Embryonic facial prominence (tissue), 1 donor: ENCODE data around the gene PRICKLE3.
"Not testable (repeated sequence)": the region's sequence is repeated elsewhere in the genome, so short reads cannot be mapped to it uniquely, and the experiment has no call there.

ENCODE experiments used
- DNase-seq: peaks from one replicate; pipeline ENCODE4 v3.0.0-alpha.2; 2016; ENCODE audit errors: extremely low spot score

Gene PRICKLE3

GRCh38 chrX:49183701-49184281 lies 2.4 kb downstream of the PRICKLE3 start:
- no peak for DNase-seq

DNA sequence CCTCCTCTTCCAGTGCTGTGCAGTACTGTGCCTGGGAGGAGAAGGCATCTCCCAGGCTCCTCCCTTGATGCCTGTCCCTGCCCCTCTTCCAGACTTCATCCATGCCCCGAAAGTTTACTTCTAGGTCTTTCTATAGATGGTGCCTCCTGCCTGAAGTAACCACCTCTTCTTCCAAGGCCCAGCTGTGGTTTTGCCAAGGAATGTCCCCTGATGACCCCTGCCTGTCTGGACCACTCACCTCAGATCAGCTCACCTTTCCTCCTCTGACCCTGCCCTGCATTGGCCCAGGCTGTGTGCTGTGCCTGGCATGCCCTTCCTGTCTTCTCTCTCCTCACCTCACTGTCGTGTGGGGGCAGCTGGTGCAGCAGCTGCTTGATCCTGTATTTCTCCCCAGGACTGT lies 6.8 kb downstream of the PRICKLE3 start:
- DNase-seq: no peak

DNA sequence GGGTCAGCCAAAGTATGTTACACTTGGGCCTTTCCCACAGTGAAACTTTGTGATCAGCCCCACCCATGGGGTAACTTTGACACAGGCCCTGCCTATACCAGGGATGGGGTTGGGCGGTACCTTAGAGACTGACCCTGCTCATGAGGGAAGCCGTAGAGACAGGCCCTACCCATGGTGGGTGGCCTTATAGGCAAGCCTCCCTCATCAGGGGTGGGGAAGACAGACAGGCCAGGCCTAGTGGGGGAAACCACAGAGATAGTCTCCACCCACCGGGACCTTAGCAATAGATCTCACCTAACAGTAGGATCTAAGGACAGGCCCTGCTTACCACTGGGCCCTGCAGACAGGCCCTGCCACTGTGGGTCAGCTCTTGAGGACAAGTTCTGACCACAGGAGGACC lies 7.6 kb downstream of the PRICKLE3 start:
- no peak for DNase-seq

DNA sequence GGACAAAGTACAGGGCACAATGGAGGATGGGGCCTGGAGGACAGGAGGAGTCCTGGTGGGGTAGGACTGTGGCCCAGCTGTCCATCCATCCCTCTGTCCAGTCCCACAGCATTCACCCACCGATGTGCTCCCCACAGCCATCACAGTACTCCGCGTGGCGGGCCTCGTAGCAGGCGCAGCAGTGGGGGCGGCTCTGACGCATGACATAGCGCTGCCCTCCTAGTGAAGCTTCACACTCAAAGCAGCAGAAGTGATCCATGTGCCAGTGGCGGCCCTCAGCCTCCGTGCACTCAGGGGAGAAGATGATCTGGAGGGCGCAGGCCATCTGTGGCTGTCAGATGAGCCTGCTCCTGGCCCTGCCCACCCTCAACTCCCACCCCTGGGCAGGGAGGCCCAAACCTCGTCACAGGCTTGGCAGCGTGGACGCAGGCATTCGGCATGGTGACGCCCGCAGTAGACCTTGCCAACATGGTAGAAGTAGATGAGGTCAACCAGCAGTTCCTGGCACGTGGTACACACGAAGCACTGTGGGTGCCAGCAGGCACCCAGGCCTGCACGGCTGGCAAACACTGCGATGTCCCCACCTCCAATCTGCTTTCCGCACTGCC lies 8.2 kb downstream of the PRICKLE3 start:
- no peak for DNase-seq

DNA sequence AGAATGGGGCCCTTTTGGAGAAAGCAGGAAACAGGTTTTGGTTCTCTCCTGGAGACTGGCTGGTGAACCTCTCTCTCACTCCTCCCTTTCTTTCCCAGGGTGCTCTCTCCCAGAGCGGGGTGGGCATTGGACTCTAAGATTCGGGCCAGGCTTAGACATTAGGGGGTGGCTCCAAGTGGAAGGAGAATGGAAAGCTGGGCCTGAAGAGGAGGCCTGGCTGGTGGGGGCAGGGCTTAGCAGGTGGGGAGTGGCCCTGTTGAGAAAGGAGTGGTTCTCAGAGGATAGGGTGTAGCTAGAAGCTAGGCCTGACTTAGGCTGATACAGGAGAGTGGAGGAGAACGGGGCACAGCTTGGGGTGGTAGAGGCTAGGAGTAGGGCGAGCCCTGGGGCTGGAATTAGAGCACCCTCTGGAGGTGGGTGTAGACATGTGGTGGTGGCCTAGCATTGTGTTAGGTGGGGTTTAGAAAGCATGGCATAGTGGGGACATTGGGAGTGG lies 8.8 kb downstream of the PRICKLE3 start:
- DNase-seq: no peak

DNA sequence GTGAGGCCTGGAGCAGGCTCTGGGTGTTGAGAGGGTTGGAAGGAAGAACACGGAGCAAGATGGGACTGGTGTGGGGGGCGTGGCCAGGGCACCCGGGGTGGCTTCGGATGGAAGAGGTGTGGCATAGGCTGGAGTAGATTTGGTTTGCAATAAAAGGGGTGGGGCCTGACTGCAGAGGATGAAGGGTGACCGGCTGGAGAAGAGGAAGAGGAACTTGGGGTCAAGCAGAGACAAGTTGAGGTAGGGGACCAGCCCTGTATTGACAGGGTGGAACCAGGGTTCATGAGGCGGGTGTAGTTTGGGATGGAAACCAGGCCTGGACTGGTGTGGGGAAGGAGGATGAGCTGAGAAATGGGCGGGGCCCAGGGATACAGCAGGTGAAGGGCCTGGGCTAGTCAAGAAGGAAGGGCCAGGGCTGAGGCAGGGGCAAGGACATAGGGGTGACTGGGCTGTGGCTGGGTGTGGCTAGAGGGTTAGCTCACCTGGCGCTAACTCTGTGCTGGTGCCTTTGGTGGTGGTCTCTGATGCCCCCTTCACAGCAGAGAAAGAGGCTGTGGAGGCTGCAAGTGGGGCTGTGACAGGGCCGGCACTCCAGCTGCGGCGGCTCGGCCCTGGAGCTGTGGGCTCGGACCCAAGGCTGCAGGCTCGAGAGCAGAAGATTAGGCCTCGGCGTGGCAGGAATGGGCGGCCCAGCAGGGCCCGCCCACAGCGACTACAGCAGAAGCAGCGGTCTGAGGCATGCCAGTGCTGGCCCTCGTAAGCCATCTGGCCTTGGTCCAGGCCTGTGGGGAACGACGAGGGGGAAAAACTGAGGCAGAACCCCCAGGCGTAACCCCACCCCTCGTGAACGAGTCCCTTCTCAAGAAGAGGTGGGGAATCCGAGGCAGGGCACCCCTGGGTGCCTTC lies 9.5 kb downstream of the PRICKLE3 start:
- DNase-seq: no peak

GRCh38 chrX:49175435-49176274 lies 10.5 kb downstream of the PRICKLE3 start:
- DNase-seq: no peak

- DNase-seq: no peak
Observed at GRCh38 chrX:49174723-49175122, 11.4 kb downstream of the PRICKLE3 start.

GRCh38 chrX:49173544-49173943 lies 12.6 kb downstream of the PRICKLE3 start:
- not testable (repeated sequence) for DNase-seq

- no peak for DNase-seq
Observed at GRCh38 chrX:49172280-49172780, 13.8 kb downstream of the PRICKLE3 start.

DNA sequence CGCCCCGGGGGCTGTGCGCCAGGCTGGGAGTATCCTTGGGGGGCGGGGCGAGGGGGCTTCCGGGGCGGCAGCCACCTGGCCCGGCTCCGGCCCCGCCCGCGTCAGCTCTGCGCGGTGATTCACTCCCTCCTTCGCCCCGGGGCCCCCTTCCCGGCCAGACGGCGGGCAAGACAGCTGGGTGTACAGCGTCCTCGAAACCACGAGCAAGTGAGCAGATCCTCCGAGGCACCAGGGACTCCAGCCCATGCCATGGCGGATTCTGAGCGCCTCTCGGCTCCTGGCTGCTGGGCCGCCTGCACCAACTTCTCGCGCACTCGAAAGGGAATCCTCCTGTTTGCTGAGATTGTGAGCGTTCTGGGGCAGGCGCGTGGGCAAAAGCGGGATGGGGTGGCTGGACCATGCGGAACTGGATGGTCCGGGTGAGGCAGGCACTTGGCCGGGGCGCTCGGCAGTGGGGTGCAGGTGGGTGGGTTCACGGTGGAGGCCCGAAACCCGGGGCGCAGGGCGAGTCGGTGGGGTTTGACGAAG lies 14.4 kb downstream of the PRICKLE3 start, which contains the start of gene PLP2:
Gene PLP2, plus strand, starts transcription at position 147 of the 528 bp plus-strand sequence. Its CDS starts 103 bp downstream, at position 250.
- DNase-seq: no peak

DNA sequence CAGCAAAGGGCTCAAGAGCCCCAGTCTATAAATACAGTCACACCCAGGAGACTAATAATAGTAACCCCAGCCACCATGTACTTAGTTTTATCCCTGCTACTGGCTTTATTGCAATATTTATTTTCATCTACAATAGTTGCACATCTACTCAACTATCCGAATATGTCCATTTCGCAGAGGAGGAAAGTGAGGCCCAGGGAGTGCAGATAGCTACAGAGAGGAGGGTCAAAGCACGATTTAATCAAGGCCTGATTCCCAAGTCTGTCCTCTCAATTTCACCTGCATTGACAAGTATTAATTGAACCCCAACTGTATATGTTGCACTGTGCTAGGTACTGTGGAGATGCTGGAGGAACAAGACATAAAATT lies 18.4 kb downstream of the PRICKLE3 start:
- no peak for DNase-seq

GRCh38 chrX:49166914-49167739 lies 19.0 kb downstream of the PRICKLE3 start:
- no peak for DNase-seq

GRCh38 chrX:49165901-49166881 lies 20.0 kb downstream of the PRICKLE3 start:
- DNase-seq: no peak

GRCh38 chrX:49164589-49165360 lies 21.4 kb downstream of the PRICKLE3 start:
- no peak for DNase-seq

GRCh38 chrX:49163555-49164419 lies 22.4 kb downstream of the PRICKLE3 start:
- DNase-seq: peak; percentile 49

DNA sequence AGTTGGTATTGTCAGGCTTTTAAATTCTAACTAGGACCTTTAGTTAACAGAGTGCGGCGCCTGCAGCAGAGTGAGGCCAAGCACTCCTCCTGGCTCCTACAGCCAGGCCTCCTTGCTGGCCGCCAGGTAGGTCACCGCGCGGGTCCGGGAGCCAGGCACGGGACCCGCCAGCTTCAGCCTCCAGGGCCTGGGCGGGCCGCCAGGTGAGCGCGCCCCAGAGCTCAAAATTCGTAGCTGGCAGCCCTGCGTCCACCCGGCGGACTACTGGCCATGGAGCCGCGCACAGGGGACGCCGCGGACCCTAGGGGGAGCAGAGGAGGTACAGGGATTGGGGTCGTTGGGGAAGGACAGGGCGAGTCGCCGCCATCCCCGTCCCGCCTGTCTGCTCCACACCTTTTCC lies 23.6 kb downstream of the PRICKLE3 start, which contains the start of gene MAGIX:
Gene MAGIX, plus strand, starts transcription at position 139 of the 400 bp plus-strand sequence. Its CDS starts 132 bp downstream, at position 271.
- no peak for DNase-seq
